ENCODE results near the gene ABCF3. TPM values are rescaled to one million over a fixed set of nuclear protein-coding genes. Genes with fewer than 3 reads are reported as not detected.

ABCF3 gene
- total RNA-seq, 1 experiment from 2014 or later: 25.4 TPM

GRCh38 chr3:184183679-184184078 lies 2.3 kb upstream of the ABCF3 start:
- no peak for DNase-seq (ENCODE audit: extremely low read depth, low read depth)

GRCh38 chr3:184184546-184185230 lies 1.3 kb upstream of the ABCF3 start:
- no peak for DNase-seq (ENCODE audit: extremely low read depth, low read depth)

- peak; percentile 95 for DNase-seq (ENCODE audit: extremely low read depth, low read depth)
Measured at GRCh38 chr3:184185461-184186183, 377 bp upstream of the ABCF3 start.

GRCh38 chr3:184186902-184187207 lies 856 bp downstream of the ABCF3 start:
- DNase-seq (ENCODE audit: extremely low read depth, low read depth): no peak

GRCh38 chr3:184188080-184188479 lies 2.1 kb downstream of the ABCF3 start:
- DNase-seq (ENCODE audit: extremely low read depth, low read depth): no peak

- DNase-seq (ENCODE audit: extremely low read depth, low read depth): no peak
Measured at GRCh38 chr3:184189421-184189820, 3.4 kb downstream of the ABCF3 start.

GRCh38 chr3:184192889-184193288 lies 6.9 kb downstream of the ABCF3 start:
- no peak for DNase-seq (ENCODE audit: extremely low read depth, low read depth)

- no peak for DNase-seq (ENCODE audit: extremely low read depth, low read depth)
Measured at GRCh38 chr3:184193991-184194539, 8.1 kb downstream of the ABCF3 start.

- no peak for DNase-seq (ENCODE audit: extremely low read depth, low read depth)
Measured at GRCh38 chr3:184196536-184196935, 10.5 kb downstream of the ABCF3 start.

GRCh38 chr3:184198509-184198908 lies 12.5 kb downstream of the ABCF3 start:
- no peak for DNase-seq (ENCODE audit: extremely low read depth, low read depth)

GRCh38 chr3:184200825-184201224 lies 14.8 kb downstream of the ABCF3 start:
- no peak for DNase-seq (ENCODE audit: extremely low read depth, low read depth)

- no peak for DNase-seq (ENCODE audit: extremely low read depth, low read depth)
Measured at GRCh38 chr3:184203526-184203925, 17.5 kb downstream of the ABCF3 start.

GRCh38 chr3:184209146-184209923 lies 23.3 kb downstream of the ABCF3 start:
- no peak for DNase-seq (ENCODE audit: extremely low read depth, low read depth)

- DNase-seq (ENCODE audit: extremely low read depth, low read depth): no peak
Measured at GRCh38 chr3:184211297-184211696, 25.3 kb downstream of the ABCF3 start.

- DNase-seq (ENCODE audit: extremely low read depth, low read depth): no peak
Measured at GRCh38 chr3:184211718-184212117, 25.7 kb downstream of the ABCF3 start.

GRCh38 chr3:184218814-184219213 lies 32.8 kb downstream of the ABCF3 start:
- DNase-seq (ENCODE audit: extremely low read depth, low read depth): no peak

- no peak for DNase-seq (ENCODE audit: extremely low read depth, low read depth)
Measured at GRCh38 chr3:184222521-184222920, 36.5 kb downstream of the ABCF3 start.

- no peak for DNase-seq (ENCODE audit: extremely low read depth, low read depth)
Measured at GRCh38 chr3:184223946-184224345, 37.9 kb downstream of the ABCF3 start.

GRCh38 chr3:184227481-184227935 lies 41.5 kb downstream of the ABCF3 start:
- no peak for DNase-seq (ENCODE audit: extremely low read depth, low read depth)

GRCh38 chr3:184228376-184229137 lies 42.6 kb downstream of the ABCF3 start:
- DNase-seq (ENCODE audit: extremely low read depth, low read depth): no peak

Measured in NCI-H460 (cell line).